GM21423 (cell line): ENCODE data around the gene ABCA2.

Source experiments
- ATAC-seq: cut with Tn5 transposase; IDR thresholded peaks from one replicate; pipeline ENCODE4 v1.9.1; 2021; ENCODE audit warnings: mild to moderate bottlenecking, moderate library complexity; ENCODE audit not compliant: unreplicated experiment

The ABCA2 gene

GRCh38 chr9:137031904-137032640 is 4.0 kb upstream of the ABCA2 start, which contains the start of gene FUT7:
FUT7 (minus strand) TSS chr9:137032088; CDS start chr9:137031991, 97 bp downstream.
- ATAC-seq = no peak

- ATAC-seq = no peak
Observed at GRCh38 chr9:137030538-137031527, 2.8 kb upstream of the ABCA2 start.

GRCh38 chr9:137030006-137030405 is 2.0 kb upstream of the ABCA2 start:
- no peak for ATAC-seq

- ATAC-seq = no peak
Observed at GRCh38 chr9:137029058-137029936, 1.3 kb upstream of the ABCA2 start.

- no peak for ATAC-seq
Observed at GRCh38 chr9:137028263-137029057, 423 bp upstream of the ABCA2 start.

DNA sequence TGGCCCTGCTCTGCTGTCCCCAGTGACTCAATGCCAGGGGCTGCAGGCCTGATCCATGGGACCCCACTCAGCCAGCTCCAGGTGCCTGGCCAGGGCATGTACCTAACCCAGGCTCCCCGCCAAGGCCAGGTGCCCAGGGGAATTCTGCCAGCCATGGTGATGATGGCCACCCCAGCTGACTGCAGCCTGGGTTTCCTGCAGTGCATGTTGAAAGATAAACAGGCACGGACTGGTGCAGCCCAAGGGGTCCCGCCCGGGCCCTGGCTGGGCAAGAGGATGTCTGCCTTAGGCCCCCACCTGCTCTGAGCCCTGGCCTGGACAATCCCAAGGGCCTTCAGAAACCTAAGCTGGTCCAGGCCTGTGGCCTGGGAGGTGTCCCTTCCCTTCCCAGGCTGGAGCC is 1.2 kb downstream of the ABCA2 start:
- ATAC-seq = no peak

- ATAC-seq = no peak
Observed at GRCh38 chr9:137026384-137026783, 1.7 kb downstream of the ABCA2 start.

DNA sequence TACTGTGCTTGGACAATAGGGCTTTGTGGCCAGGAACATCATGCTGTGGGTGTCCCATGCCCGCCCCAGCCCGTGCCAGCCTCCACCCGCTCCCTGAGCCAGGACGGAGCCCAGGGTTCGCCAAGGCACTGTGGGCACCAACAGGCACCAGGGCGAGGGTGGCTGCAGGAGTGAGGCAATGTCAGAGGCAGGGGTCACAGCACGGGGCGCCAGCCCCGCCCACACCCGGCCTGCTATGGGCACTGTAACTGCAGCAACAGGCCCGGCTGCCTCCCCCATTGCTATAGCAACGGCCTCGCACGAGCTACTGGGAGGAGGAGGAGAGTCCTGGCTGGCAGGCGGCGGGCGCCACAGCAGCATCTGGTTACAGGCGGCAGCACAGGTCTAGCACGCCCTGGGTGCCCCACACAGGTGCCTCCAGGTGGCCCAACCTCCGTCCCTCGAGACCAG is 2.5 kb downstream of the ABCA2 start:
- ATAC-seq = no peak

DNA sequence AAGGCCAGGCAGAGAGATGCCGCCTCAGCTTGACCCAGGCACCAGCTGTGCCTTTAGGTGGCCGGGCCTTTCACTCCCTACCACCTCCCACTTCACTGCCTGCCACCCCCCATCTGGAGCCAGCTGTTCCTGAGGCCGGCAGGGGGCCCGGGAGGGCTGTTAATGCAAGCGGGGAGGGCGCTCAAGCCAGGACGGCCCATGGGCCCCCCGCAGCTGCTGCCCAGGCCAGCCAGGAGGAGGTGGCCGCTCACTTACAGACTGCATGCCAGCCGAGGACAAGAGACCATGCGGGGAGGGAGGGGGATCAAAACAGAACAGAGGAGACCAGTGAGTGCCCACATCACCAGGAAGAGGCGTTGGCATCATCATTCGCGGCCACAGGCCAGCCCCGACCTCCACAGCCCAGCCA is 4.5 kb downstream of the ABCA2 start:
- no peak for ATAC-seq

DNA sequence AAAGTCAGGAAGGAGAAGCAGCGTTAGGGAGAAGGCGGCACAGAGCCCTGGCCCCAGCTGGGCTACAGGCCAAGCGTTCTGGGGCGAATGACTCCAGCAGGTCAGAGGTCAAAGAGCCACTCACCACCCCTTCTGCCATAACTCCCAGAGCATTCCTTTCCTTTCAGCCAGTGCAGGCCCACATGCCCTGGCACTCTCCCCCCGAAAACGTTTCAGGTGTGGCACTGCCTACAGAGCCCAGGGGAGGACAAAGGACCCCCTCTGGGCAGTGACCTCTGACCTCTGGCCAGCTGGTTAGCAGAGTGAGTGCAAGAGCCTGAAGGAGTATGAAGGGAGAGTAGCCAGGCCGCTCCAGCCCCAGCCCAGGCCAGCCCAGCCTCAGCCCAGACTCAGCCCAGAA is 4.9 kb downstream of the ABCA2 start:
- no peak for ATAC-seq

GRCh38 chr9:137022662-137023008 is 5.4 kb downstream of the ABCA2 start:
- no peak for ATAC-seq

GRCh38 chr9:137021979-137022661 is 5.9 kb downstream of the ABCA2 start:
- no peak for ATAC-seq

DNA sequence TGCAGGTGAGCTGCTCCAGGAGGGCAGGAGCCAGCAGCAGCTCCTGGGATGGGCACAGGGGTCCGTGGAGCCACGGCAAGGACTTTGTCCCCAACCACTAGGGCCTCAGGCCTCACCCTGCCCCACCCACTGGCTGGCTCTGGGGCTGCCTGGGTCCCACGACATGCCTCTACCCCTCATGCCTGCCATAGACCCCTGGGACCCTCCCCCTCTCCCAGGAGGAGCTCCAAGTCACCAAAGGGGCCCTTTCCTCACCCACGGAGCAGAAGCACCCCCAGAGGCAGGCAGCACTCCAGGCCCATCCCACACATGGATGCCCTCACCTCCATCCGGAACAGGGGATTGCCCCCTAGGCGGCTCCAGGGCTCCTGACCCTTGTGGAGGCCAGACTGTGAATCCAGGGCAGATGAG is 6.5 kb downstream of the ABCA2 start:
- ATAC-seq = no peak

DNA sequence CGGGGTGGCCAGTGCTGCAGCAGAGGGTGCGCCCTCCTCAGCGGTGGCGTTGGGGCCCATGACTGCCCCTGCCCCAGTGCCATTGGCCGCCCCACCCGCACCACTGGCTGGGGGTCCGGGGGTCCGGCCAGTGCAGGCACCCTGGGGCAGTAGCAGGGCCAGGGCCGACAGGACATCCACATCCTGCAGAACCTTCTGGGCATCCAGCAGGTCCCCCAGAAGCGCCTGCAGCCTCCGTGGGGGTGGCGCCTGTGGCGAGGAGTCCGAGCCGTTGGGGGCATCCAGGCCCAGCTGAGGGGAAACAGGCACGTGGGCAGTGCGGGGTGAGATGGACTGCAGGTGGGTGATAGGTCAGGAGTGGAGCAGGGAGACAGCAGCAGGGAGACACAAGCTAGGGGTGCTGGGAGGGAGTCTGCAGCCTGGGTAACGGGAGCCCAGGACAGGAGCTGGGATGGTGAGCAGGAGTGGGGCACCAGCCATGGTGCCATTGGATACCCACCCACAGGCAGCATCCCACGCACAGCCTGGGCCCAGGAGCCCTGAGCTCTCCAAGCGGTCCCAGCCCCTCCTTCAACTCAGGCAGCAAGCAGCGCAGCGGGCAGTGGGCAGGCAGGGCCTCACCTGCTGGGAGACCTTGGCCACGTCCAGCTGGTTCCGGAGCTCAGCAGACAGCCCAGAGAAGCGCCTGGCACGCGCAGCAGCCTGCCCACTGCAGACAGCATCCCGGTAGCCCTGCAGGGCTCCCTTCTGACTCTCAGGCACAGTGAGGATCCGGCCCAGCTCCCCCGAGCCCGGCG is 7.1 kb downstream of the ABCA2 start:
- ATAC-seq = no peak

DNA sequence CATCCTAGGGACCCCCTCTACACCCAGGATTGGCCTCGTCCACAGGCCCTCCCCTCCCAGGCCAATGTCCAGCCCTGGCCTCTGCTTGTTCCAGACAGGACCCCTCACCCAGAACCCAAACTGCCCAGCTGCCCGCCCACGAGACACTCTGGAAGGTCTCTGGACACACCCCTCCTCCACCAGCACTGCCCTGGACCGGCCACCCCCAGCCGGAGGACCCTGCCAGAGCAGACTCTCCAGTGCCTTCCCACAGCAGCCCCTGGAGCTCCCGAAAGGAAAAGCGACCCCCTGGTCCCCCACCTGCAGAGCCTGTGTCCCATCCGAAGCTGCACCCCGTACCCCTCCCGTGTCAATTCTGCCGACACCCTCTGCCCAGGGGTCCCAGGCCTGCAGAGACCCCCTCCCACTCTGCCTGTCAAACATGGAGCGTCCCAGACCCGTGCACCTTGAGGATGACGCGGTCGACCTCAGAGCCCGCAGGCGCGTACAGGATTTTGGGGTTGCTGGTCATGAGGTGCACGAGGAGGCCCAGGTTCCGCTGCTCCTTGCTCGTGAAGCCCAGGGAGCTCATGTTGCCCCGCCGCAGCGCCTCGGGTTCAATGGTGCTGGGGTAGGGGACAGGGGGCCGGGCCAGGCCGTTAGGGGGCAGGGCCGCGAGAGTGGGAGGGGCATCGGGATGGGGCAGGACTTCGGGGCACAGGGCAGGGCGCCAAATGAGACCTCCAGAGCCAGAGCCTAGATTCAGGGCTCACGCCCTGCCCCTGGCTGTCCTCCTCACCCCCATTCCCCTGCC is 8.0 kb downstream of the ABCA2 start:
- ATAC-seq = no peak

DNA sequence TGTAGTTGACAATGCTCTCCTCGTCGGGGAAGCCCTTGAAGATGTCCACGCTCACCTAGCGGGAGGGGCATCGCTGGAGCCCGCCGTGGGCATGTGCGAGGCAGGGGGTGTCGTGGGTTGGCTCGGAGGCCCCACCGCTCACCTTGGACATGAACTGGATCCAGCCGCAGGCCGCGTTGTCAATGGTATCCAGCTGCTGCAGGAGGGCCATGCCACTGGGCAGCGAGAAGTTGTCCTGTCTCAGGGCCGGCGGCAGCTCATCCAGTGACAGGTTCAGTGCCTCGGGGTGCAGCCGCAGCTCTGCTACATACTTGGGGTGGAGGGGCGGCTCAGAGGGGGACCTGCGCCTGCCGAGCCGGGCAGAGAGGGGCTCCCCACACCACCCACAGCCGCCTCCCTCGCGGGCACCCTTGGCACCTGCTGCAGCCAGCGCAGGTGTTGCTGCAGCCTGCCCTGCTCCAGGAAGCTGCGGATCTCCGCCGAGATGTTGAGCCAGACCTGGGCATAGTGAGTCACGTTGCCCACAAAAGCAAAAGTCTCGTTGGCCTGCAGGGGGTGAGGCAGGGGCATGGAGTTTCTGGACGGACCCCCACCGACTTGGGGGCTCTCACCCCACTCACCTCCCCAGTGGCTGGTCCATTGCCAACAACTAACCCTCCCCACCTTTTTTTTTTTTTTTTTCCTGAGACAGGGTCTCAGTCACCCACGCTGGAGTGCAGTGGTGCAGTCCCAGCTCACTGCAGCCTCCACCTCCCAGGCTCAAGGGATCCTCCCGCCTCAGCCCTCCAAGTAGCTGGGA is 9.1 kb downstream of the ABCA2 start:
- ATAC-seq = no peak
